ACHN (cell line): Measurements from ENCODE around the gene PPAN.

Source experiments
- DNase-seq: peaks from one replicate; pipeline ENCODE4 v3.0.0-alpha.2; 2015
- in situ Hi-C: cut with HindIII; loops from 2 replicates; pipeline ENCODE4 v1.10.0; 2017; ENCODE audit warnings: low sequenced_read_pairs, low pct_ligation_motif_present, low pct_unique_long_range_greater_than_20kb

The PPAN gene

GRCh38 chr19:10111405-10111811 lies 5.2 kb downstream of the PPAN start, which contains the start of gene P2RY11:
TSS of gene P2RY11 (plus strand) at chr19:10111693. CDS start at chr19:10111722, 29 bp downstream.
- in situ Hi-C loops: no loop called here
- no peak for DNase-seq

- in situ Hi-C loops: no loop called here
- DNase-seq: no peak
These were observed 6.0 kb downstream of the PPAN start for GRCh38 chr19:10112037-10112761.

GRCh38 chr19:10112895-10113591 lies 6.9 kb downstream of the PPAN start:
- no peak for DNase-seq
- in situ Hi-C loops: no loop called here

GRCh38 chr19:10113592-10113963 lies 7.4 kb downstream of the PPAN start:
- no peak for DNase-seq
- in situ Hi-C loops: no loop called here

GRCh38 chr19:10113964-10114650 lies 7.9 kb downstream of the PPAN start:
- no peak for DNase-seq
- in situ Hi-C loops: no loop called here

GRCh38 chr19:10114651-10115391 lies 8.7 kb downstream of the PPAN start:
- no peak for DNase-seq
- in situ Hi-C loops: no loop called here

GRCh38 chr19:10115392-10116084 lies 9.4 kb downstream of the PPAN start:
- in situ Hi-C loops: no loop called here
- no peak for DNase-seq

- DNase-seq: no peak
These were observed 10.1 kb downstream of the PPAN start for GRCh38 chr19:10116085-10116865.

GRCh38 chr19:10116866-10117616 lies 10.9 kb downstream of the PPAN start:
- no peak for DNase-seq
- in situ Hi-C loops: no loop called here

More at GRCh38 chr19:10116085-10116865, 10.1 kb downstream of the PPAN start:
- in situ Hi-C loops: no loop called here

- DNase-seq: no peak
- in situ Hi-C loops: no loop called here
These were observed 12.8 kb downstream of the PPAN start for GRCh38 chr19:10118960-10119359.

- in situ Hi-C loops: no loop called here
- no peak for DNase-seq
These were observed 14.5 kb downstream of the PPAN start for GRCh38 chr19:10120538-10121189.

- in situ Hi-C loops: no loop called here
- DNase-seq: no peak
These were observed 15.9 kb downstream of the PPAN start for GRCh38 chr19:10122045-10122444.

- in situ Hi-C loops: no loop called here
- no peak for DNase-seq
These were observed 18.3 kb downstream of the PPAN start for GRCh38 chr19:10124429-10124828.

GRCh38 chr19:10126213-10126639 lies 20.1 kb downstream of the PPAN start:
- in situ Hi-C loops: no loop called here
- DNase-seq: no peak

- in situ Hi-C loops: no loop called here
- DNase-seq: no peak
These were observed 26.7 kb downstream of the PPAN start for GRCh38 chr19:10132905-10133304.

- in situ Hi-C loops: no loop called here
- DNase-seq: no peak
These were observed 27.4 kb downstream of the PPAN start for GRCh38 chr19:10133596-10133995.
